ENCODE data around the gene RBM47. TPM values are rescaled to one million over a fixed set of nuclear protein-coding genes. Genes with fewer than 3 reads are reported as not detected.

The RBM47 gene
- total RNA-seq, 4 donors from 2014 or later = 200 to 369 (median 323) TPM

- 94 to 97% methylated on average over 8 of the region's 8 CpGs for WGBS, 2 donors
- TF ChIP-seq POLR2A (IDR thresholded peaks at IDR 0.05) = no peak
- TF ChIP-seq CTCF (IDR thresholded peaks at IDR 0.05) = no peak
- Histone ChIP-seq H3K27ac (no peak overlapping the region), H3K36me3 (no peaks in the 10 kb centered on the region), H3K4me1 (peaks cover 4 to 15% of the 10 kb centered on the region in 2 donors), H3K9me3 (no peaks in the 10 kb centered on the region), H3K4me3 (replicated peaks in 1 of 3) (no peak overlapping the region), H3K27me3 (no peaks in the 10 kb centered on the region)
- intact Hi-C loops (cut with DNase I) = no loop called here
- DNase-seq = no peak
These were observed 39.8 kb upstream of the RBM47 start for GRCh38 chr4:40669504-40669903.

GRCh38 chr4:40665842-40666241 is 36.2 kb upstream of the RBM47 start:
- DNase-seq = no peak
- H3K27ac ChIP-seq = no peak overlapping the region
- H3K4me3 ChIP-seq (replicated peaks in 1 of 3) = no peak overlapping the region
- no peaks in the 10 kb centered on the region for H3K9me3 ChIP-seq
- H3K4me1 ChIP-seq = peaks cover 12 to 13% of the 10 kb centered on the region in 2 donors
- TF ChIP-seq POLR2A (IDR thresholded peaks at IDR 0.05) = no peak
- no peak for TF ChIP-seq CTCF (IDR thresholded peaks at IDR 0.05)
- H3K36me3 ChIP-seq = no peaks in the 10 kb centered on the region
- H3K27me3 ChIP-seq = no peaks in the 10 kb centered on the region
- intact Hi-C loops (cut with DNase I) = no loop called here

GRCh38 chr4:40662962-40663604 is 33.4 kb upstream of the RBM47 start:
- WGBS, 2 donors = 13 to 19% methylated on average over 10 of the region's 10 CpGs
- TF ChIP-seq POLR2A (IDR thresholded peaks at IDR 0.05) (peak in 1 of 2 donors; percentile 37), CTCF (IDR thresholded peaks at IDR 0.05) (no peak)
- Histone ChIP-seq H3K36me3 (no peaks in the 10 kb centered on the region), H3K27ac (peak overlapping the region; percentile 75 to 78 (median 76)), H3K9me3 (no peaks in the 10 kb centered on the region), H3K4me1 (peaks cover 12 to 13% of the 10 kb centered on the region in 2 donors), H3K27me3 (no peaks in the 10 kb centered on the region), H3K4me3 (replicated peaks in 1 of 3) (no peak overlapping the region)
- DNase-seq = peak; percentile 85 to 89
- intact Hi-C loops (cut with DNase I) = no loop called here

- Histone ChIP-seq H3K36me3 (no peaks in the 10 kb centered on the region), H3K4me3 (replicated peaks in 1 of 3) (no peak overlapping the region), H3K27ac (peak overlapping the region in 1 of 3 donors; percentile 76), H3K4me1 (peaks cover 12 to 13% of the 10 kb centered on the region in 2 donors), H3K9me3 (no peaks in the 10 kb centered on the region), H3K27me3 (no peaks in the 10 kb centered on the region)
- intact Hi-C loops (cut with DNase I) = no loop called here
- TF ChIP-seq CTCF (IDR thresholded peaks at IDR 0.05) (no peak), POLR2A (IDR thresholded peaks at IDR 0.05) (no peak)
- no peak for DNase-seq
- 88 to 91% methylated on average over 4 of the region's 4 CpGs for WGBS, 2 donors
These were observed 32.1 kb upstream of the RBM47 start for GRCh38 chr4:40661803-40662202.

GRCh38 chr4:40656201-40656863 is 26.7 kb upstream of the RBM47 start:
- 81 to 88% methylated on average over 9 of the region's 9 CpGs for WGBS, 2 donors
- H3K4me1 ChIP-seq = no peaks in the 10 kb centered on the region
- TF ChIP-seq CTCF (IDR thresholded peaks at IDR 0.05) = no peak
- TF ChIP-seq POLR2A (IDR thresholded peaks at IDR 0.05) = no peak
- H3K27ac ChIP-seq = no peak overlapping the region
- no peak overlapping the region for H3K4me3 ChIP-seq (replicated peaks in 1 of 3)
- intact Hi-C loops (cut with DNase I) = no loop called here
- no peak for DNase-seq
- H3K27me3 ChIP-seq = no peaks in the 10 kb centered on the region
- H3K36me3 ChIP-seq = no peaks in the 10 kb centered on the region
- no peaks in the 10 kb centered on the region for H3K9me3 ChIP-seq

Data from thyroid gland (tissue), 4 donors.